HepG2 (cell line): ENCODE measurements around the gene TJP2. TPM values are rescaled to one million over a fixed set of nuclear protein-coding genes. Genes with fewer than 3 reads are reported as not detected.

Source experiments
- ATAC-seq: fragments of 200-7000 bp; cut with Tn5 transposase; 3 replicates; pipeline ENCODE4 v1.9.1; 2020; ENCODE audit warnings: mild to moderate bottlenecking, moderate library complexity
- BruUV-seq: library from RNA; stranded (reverse); fragments of 400-500 nt; replicated peaks from 2 replicates; lab custom pipeline; 2021; lab: Mats Ljungman, UMichigan
- CTCF ChIA-PET: fragments of 300-600 bp; formaldehyde crosslinking; extraction: SDS; loops from one replicate; lab custom pipeline; 2021; ENCODE audit warnings: low total read pairs, inconsistent platforms, low intra/inter-chr PET ratio; lab: Yijun Ruan, JAX
- POLR2A ChIA-PET: fragments of 350-600 bp; sonication (Branson Sonifier 250); formaldehyde crosslinking; loops from one replicate; lab custom pipeline; 2020; ENCODE audit warnings: antibody characterized with exemption, inconsistent platforms; lab: Yijun Ruan, JAX
- DNase-seq: peaks from one replicate; pipeline ENCODE4 v3.0.0-alpha.2; 2015; ENCODE audit warnings: low spot score
- FAIRE-seq: peaks from 3 replicates; lab custom pipeline; 2011; peaks lifted over from hg19 to GRCh38; lab: Jason Lieb, UNC
- H2AFZ ChIP-seq: one replicate; pipeline ENCODE4 v1.6.1; 2011; ENCODE audit warnings: low read length, inconsistent platforms
- H3K27ac ChIP-seq: fragments of 300-600 bp; 3 replicates; pipeline ENCODE4 v1.8.0; 2011; ENCODE audit warnings: mixed run types, mild to moderate bottlenecking, mixed read lengths, low read length, inconsistent platforms; ENCODE audit not compliant: insufficient read depth; ENCODE audit errors: extremely low read length
- H3K27me3 ChIP-seq, 2 experiments: fragments of 200-600 bp in 1 of 2; 2 replicates in 1 of 2; 3 replicates in 1 of 2; pipeline versions ENCODE4 v1.6.0 to v1.8.0; 2011; ENCODE audit warnings: low read length in 2 of 2, mild to moderate bottlenecking in 2 of 2, moderate library complexity in 2 of 2, inconsistent platforms in 1 of 2; ENCODE audit not compliant: insufficient read depth in 2 of 2, control insufficient read depth in 1 of 2
- H3K36me3 ChIP-seq, 2 experiments: fragments of 200-600 bp in 1 of 2; replicated peaks in 1 of 2; 2 replicates in 1 of 2; 3 replicates in 1 of 2; pipeline versions ENCODE4 v1.5.1 to v1.8.0; 2011; ENCODE audit warnings: low read length in 2 of 2, inconsistent platforms in 1 of 2; ENCODE audit not compliant: insufficient read depth in 2 of 2, control insufficient read depth in 1 of 2
- H3K4me1 ChIP-seq: 2 replicates; pipeline ENCODE4 v1.5.1; 2012; ENCODE audit warnings: low read length, inconsistent platforms; ENCODE audit not compliant: insufficient read depth
- H3K4me2 ChIP-seq: 2 replicates; pipeline ENCODE4 v1.6.0; 2011; ENCODE audit warnings: low read depth, low read length, inconsistent platforms
- H3K4me3 ChIP-seq, 3 experiments: fragments of 200-600 bp in 1 of 3; sonication (generic), shearing (Covaris generic) in 1 of 3; replicated peaks in 1 of 3; 2 replicates each; pipeline ENCODE4 v1.5.1; 2011 to 2016; ENCODE audit warnings: low read length in 3 of 3, inconsistent platforms in 2 of 3, low read depth in 2 of 3, mild to moderate bottlenecking in 2 of 3, control low read depth in 1 of 3, mixed read lengths in 1 of 3; ENCODE audit not compliant: insufficient read depth in 1 of 3
- H3K79me2 ChIP-seq: one replicate; pipeline ENCODE4 v1.6.1; 2011; ENCODE audit warnings: low read length, inconsistent platforms; ENCODE audit not compliant: insufficient read depth
- H3K9ac ChIP-seq: 2 replicates; pipeline ENCODE4 v1.6.0; 2011; ENCODE audit warnings: mild to moderate bottlenecking, low read depth, low read length, inconsistent platforms; ENCODE audit not compliant: insufficient read depth
- H3K9me3 ChIP-seq: 2 replicates; pipeline ENCODE4 v1.5.1; 2012; ENCODE audit warnings: mild to moderate bottlenecking, low read length
- H4K20me1 ChIP-seq: 2 replicates; pipeline ENCODE4 v1.6.0; 2011; ENCODE audit warnings: inconsistent platforms, mild to moderate bottlenecking, low read length, moderate library complexity; ENCODE audit not compliant: insufficient read depth
- KAT7 ChIP-seq: IDR thresholded peaks from 2 replicates; pipeline ENCODE4 v1.6.1; 2018; ENCODE audit warnings: borderline replicate concordance, missing compliant biosample characterization
- KDM6A ChIP-seq: IDR thresholded peaks from 2 replicates; pipeline ENCODE4 v1.6.1; 2016; ENCODE audit warnings: low read depth
- PITX1 ChIP-seq: sonication (generic); formaldehyde crosslinking; IDR thresholded peaks from 2 replicates; pipeline ENCODE4 v1.5.1; 2020; ENCODE audit warnings: mild to moderate bottlenecking, missing genetic modification reagents
- RBAK ChIP-seq: sonication (generic); formaldehyde crosslinking; IDR thresholded peaks from 2 replicates; pipeline ENCODE4 v1.5.1; 2020; ENCODE audit warnings: mild to moderate bottlenecking, missing genetic modification reagents
- RXRA ChIP-seq: sonication (generic); formaldehyde crosslinking; IDR thresholded peaks from 2 replicates; pipeline ENCODE4 v1.5.1; 2020; ENCODE audit warnings: missing genetic modification reagents
- SIX1 ChIP-seq: sonication (generic); formaldehyde crosslinking; IDR thresholded peaks from 2 replicates; pipeline ENCODE4 v1.4.0; 2020; ENCODE audit warnings: missing genetic modification reagents, borderline replicate concordance
- TRIM24 ChIP-seq: sonication (generic); formaldehyde crosslinking; IDR thresholded peaks from 2 replicates; pipeline ENCODE4 v1.8.0; 2022; ENCODE audit warnings: mild to moderate bottlenecking, missing genetic modification reagents
- ZNF136 ChIP-seq: sonication (generic); formaldehyde crosslinking; IDR thresholded peaks from 2 replicates; pipeline ENCODE4 v1.8.1; 2022; ENCODE audit warnings: low read depth, mild to moderate bottlenecking, moderate library complexity, missing genetic modification reagents
- ZNF30 ChIP-seq: sonication (generic); formaldehyde crosslinking; IDR thresholded peaks from 2 replicates; pipeline ENCODE4 v1.5.0; 2020; ENCODE audit warnings: mild to moderate bottlenecking, missing genetic modification reagents
- ZNF543 ChIP-seq: sonication (generic); formaldehyde crosslinking; IDR thresholded peaks from 2 replicates; pipeline ENCODE4 v1.4.0; 2020; ENCODE audit warnings: mild to moderate bottlenecking, missing genetic modification reagents
- ZNF547 ChIP-seq: sonication (generic); formaldehyde crosslinking; IDR thresholded peaks from 2 replicates; pipeline ENCODE4 v1.5.1; 2020; ENCODE audit warnings: mild to moderate bottlenecking, missing genetic modification reagents
- ZNF569 ChIP-seq: sonication (generic); formaldehyde crosslinking; IDR thresholded peaks from 2 replicates; pipeline ENCODE4 v1.5.0; 2020; ENCODE audit warnings: mild to moderate bottlenecking, missing genetic modification reagents, moderate library complexity, borderline replicate concordance
- ZNF576 ChIP-seq: sonication (generic); formaldehyde crosslinking; IDR thresholded peaks from 2 replicates; pipeline ENCODE4 v1.4.0; 2020; ENCODE audit warnings: mild to moderate bottlenecking, missing genetic modification reagents
- ZSCAN31 ChIP-seq: sonication (generic); formaldehyde crosslinking; IDR thresholded peaks from 2 replicates; pipeline ENCODE4 v1.5.0; 2020; ENCODE audit warnings: low read depth, mild to moderate bottlenecking, missing genetic modification reagents
- whole genome bisulfite sequencing: methylation state at CpG from one replicate; pipeline ENCODE4 v1.1.6; 2017; ENCODE audit warnings: low lambda C conversion rate; 5-methylcytosine and 5-hydroxymethylcytosine counted together
- in situ Hi-C: cut with HindIII; loops from 2 replicates; pipeline ENCODE4 v1.10.0; 2017; ENCODE audit warnings: low pct_unique_long_range_greater_than_20kb; ENCODE audit not compliant: extremely low pct_ligation_motif_present
- intact Hi-C: fragments of 100-400 bp; cut with micrococcal nuclease; formaldehyde crosslinking; loops from one replicate; pipeline ENCODE4 v1.10.0; 2022; ENCODE audit not compliant: unreplicated experiment
- polyA plus RNA-seq, 8 experiments: library from polyadenylated mRNA; depleted of rRNA in 3 of 8; stranded (reverse) in 7 of 8; unstranded in 1 of 8; fragments of >200 nt; fragmentation: Illumina TruSeq in 4 of 8; extraction: Trizol in 4 of 8; gene quantifications; 2 replicates each; pipeline versions ENCODE4 v1.2.1 to v1.2.3, GENCODE V29; 2011 to 2016; ENCODE audit warnings: low read depth in 4 of 8, missing spikeins in 1 of 8, mixed read lengths in 1 of 8; ENCODE audit not compliant: insufficient read depth in 1 of 8
- total RNA-seq, 5 experiments: library from RNA; depleted of rRNA; stranded (reverse); fragments of >200 nt; fragmentation: Illumina TruSeq; extraction: Trizol; gene quantifications; 2 replicates each; pipeline ENCODE4 v1.2.3, GENCODE V29; 2016; ENCODE audit warnings: low read depth in 1 of 5

The TJP2 gene
- total and polyA plus RNA-seq, 2 of the 13 experiments (the other 11 are each of a cell fraction or from before 2014, with no cell fraction given): 109 to 110 TPM

GRCh38 chr9:69265891-69266290, 91.8 kb downstream of the TJP2 start:
- no peaks in the 10 kb centered on the region for H4K20me1 ChIP-seq
- ChIA-PET POLR2A (no interaction called here), CTCF (no interaction called here)
- no peak for FAIRE-seq
- BruUV-seq: no TSS peak
- no peak for DNase-seq
- ATAC-seq: no peak
- intact Hi-C loops: no loop called here
- in situ Hi-C loops: no loop called here
- no peaks in the 10 kb centered on the region for H3K4me1 ChIP-seq
- no peak overlapping the region for H3K4me3 ChIP-seq
- no peak overlapping the region for H3K9ac ChIP-seq
- H3K27ac ChIP-seq: no peak overlapping the region
- no peaks in the 10 kb centered on the region; a peak in 1 of 5 replicates for H3K27me3 ChIP-seq
- H3K36me3 ChIP-seq: no peaks in the 10 kb centered on the region
- no peaks in the 10 kb centered on the region for H3K9me3 ChIP-seq
- H3K4me2 ChIP-seq: no peak overlapping the region
- no peaks in the 10 kb centered on the region for H3K79me2 ChIP-seq
- TF ChIP-seq ZNF136: no peak
- no peak for TF ChIP-seq TRIM24 (CRISPR knock-in tag)
- no peak for TF ChIP-seq ZNF543 (CRISPR knock-in tag)
- TF ChIP-seq RXRA (CRISPR knock-in tag): no peak
- TF ChIP-seq KAT7 (CRISPR knock-in tag): no peak
- no peak for TF ChIP-seq KDM6A (CRISPR knock-in tag)
- TF ChIP-seq PITX1: no peak
- no peak for TF ChIP-seq ZNF569 (CRISPR knock-in tag)
- TF ChIP-seq ZNF576: no peak
- no peak for TF ChIP-seq ZSCAN31
- TF ChIP-seq ZNF30 (CRISPR knock-in tag): no peak
- TF ChIP-seq SIX1 (CRISPR knock-in tag): no peak
- no peak for TF ChIP-seq RBAK (CRISPR knock-in tag)
- no peak for TF ChIP-seq ZNF547 (CRISPR knock-in tag)
- H2AFZ ChIP-seq: no peak overlapping the region
- 50% methylated on average over 9 of the region's 9 CpGs for WGBS
